Neuronal stem cell (in vitro differentiated cells): Measurements from ENCODE around the gene RBBP7.
A peak's percentile ranks its signal among the peaks of the same experiment; 100 is the strongest.

Experiments used
- DNase-seq: peaks from one replicate; pipeline ENCODE4 v3.0.0-alpha.2; 2013; ENCODE audit warnings: low spot score
- H2AFZ ChIP-seq: one replicate; pipeline ENCODE4 v1.6.1; 2013; ENCODE audit warnings: mild to moderate bottlenecking, low read length, inconsistent platforms
- H2AK5ac ChIP-seq: 2 replicates; pipeline ENCODE4 v1.6.1; 2013; ENCODE audit warnings: low read depth, mild to moderate bottlenecking, inconsistent platforms, low read length, moderate library complexity, mixed read lengths
- H2BK120ac ChIP-seq: 2 replicates; pipeline ENCODE4 v1.6.1; 2013; ENCODE audit warnings: low read depth, mild to moderate bottlenecking, inconsistent platforms, low read length, moderate library complexity, mixed read lengths
- H2BK12ac ChIP-seq: one replicate; pipeline ENCODE4 v1.6.1; 2013; ENCODE audit warnings: low read length, inconsistent platforms
- H2BK15ac ChIP-seq: 2 replicates; pipeline ENCODE4 v1.6.1; 2013; ENCODE audit warnings: mild to moderate bottlenecking, low read length, inconsistent platforms, mixed read lengths
- H2BK5ac ChIP-seq: one replicate; pipeline ENCODE4 v1.6.1; 2013; ENCODE audit warnings: inconsistent platforms, mild to moderate bottlenecking, low read length, moderate library complexity
- H3K14ac ChIP-seq: one replicate; pipeline ENCODE4 v1.6.1; 2013; ENCODE audit warnings: low read length, inconsistent platforms
- H3K18ac ChIP-seq: 2 replicates; pipeline ENCODE4 v1.6.1; 2013; ENCODE audit warnings: low read length, inconsistent platforms
- H3K23ac ChIP-seq: 2 replicates; pipeline ENCODE4 v1.6.1; 2013; ENCODE audit warnings: low read depth, mild to moderate bottlenecking, mixed read lengths, low read length, inconsistent platforms; ENCODE audit not compliant: poor library complexity
- H3K27ac ChIP-seq: replicated peaks from 3 replicates; pipeline ENCODE4 v1.5.1; 2013; ENCODE audit warnings: low read length, inconsistent platforms
- H3K27me3 ChIP-seq, 3 experiments: 2 replicates each; pipeline ENCODE4 v1.6.1; 2013; ENCODE audit warnings: low read length in 3 of 3, mild to moderate bottlenecking in 2 of 3, inconsistent platforms in 1 of 3, low read depth in 1 of 3, mixed read lengths in 1 of 3, moderate library complexity in 1 of 3; ENCODE audit not compliant: control insufficient read depth in 3 of 3, insufficient read depth in 3 of 3
- H3K36me3 ChIP-seq, 2 donors: replicated peaks in 1 of 2; 2 replicates each; pipeline ENCODE4 v1.6.1; 2013; ENCODE audit warnings: low read length in 2 of 2; ENCODE audit not compliant: control insufficient read depth in 2 of 2, insufficient read depth in 2 of 2
- H3K4ac ChIP-seq: 2 replicates; pipeline ENCODE4 v1.6.1; 2013; ENCODE audit warnings: inconsistent platforms, mild to moderate bottlenecking, low read length, moderate library complexity
- H3K4me1 ChIP-seq, 2 donors: 1 replicate in 1 of 2; 2 replicates in 1 of 2; pipeline ENCODE4 v1.6.1; 2013; ENCODE audit warnings: low read length in 2 of 2, low read depth in 1 of 2; ENCODE audit not compliant: control insufficient read depth in 2 of 2, insufficient read depth in 1 of 2
- H3K4me2 ChIP-seq: one replicate; pipeline ENCODE4 v1.6.1; 2013; ENCODE audit warnings: mild to moderate bottlenecking, low read length, inconsistent platforms; ENCODE audit not compliant: insufficient read depth, poor library complexity, severe bottlenecking
- H3K4me3 ChIP-seq, 2 donors: 2 replicates each; pipeline ENCODE4 v1.5.1; 2013; ENCODE audit warnings: low read length in 2 of 2, mild to moderate bottlenecking in 2 of 2, inconsistent platforms in 1 of 2, moderate library complexity in 1 of 2
- H3K79me1 ChIP-seq: one replicate; pipeline ENCODE4 v1.6.1; 2013; ENCODE audit warnings: low read depth, mild to moderate bottlenecking, inconsistent platforms, low read length, moderate library complexity
- H3K9ac ChIP-seq: one replicate; pipeline ENCODE4 v1.6.1; 2013; ENCODE audit warnings: mild to moderate bottlenecking, low read depth, low read length, inconsistent platforms; ENCODE audit not compliant: poor library complexity
- H3K9me3 ChIP-seq, 2 donors: replicated peaks in 1 of 2; 2 replicates each; pipeline versions ENCODE3 to v1.6.1; 2013; ENCODE audit warnings: low read length in 2 of 2, mild to moderate bottlenecking in 2 of 2, inconsistent platforms in 1 of 2, low read depth in 1 of 2, mixed read lengths in 1 of 2, moderate library complexity in 1 of 2; ENCODE audit not compliant: control insufficient read depth in 2 of 2, insufficient read depth in 1 of 2
- H4K8ac ChIP-seq: one replicate; pipeline ENCODE4 v1.6.1; 2013; ENCODE audit warnings: low read depth, mild to moderate bottlenecking, inconsistent platforms, low read length, moderate library complexity
- H4K91ac ChIP-seq: one replicate; pipeline ENCODE4 v1.6.1; 2013; ENCODE audit warnings: low read length, low read depth, mild to moderate bottlenecking, inconsistent platforms; ENCODE audit not compliant: poor library complexity
- WGBS, 2 donors: extraction: QIAGEN DNeasy Blood & Tissue Kit; methylation state at CpG; one replicate each; pipeline ENCODE4 v1.1.7; 2013; ENCODE audit warnings: missing lambda C conversion rate in 2 of 2, mixed read lengths in 1 of 2; ENCODE audit not compliant: insufficient read length in 2 of 2, insufficient replicate concordance in 1 of 2; ENCODE audit errors: extremely low coverage in 2 of 2; 5-methylcytosine and 5-hydroxymethylcytosine counted together

Gene RBBP7

GRCh38 chrX:16826207-16826606, 44.0 kb downstream of the RBBP7 start:
- no CpG with 5 or more reads among the region's 3 CpGs for WGBS, 2 donors
- Histone ChIP-seq H4K8ac (no peak overlapping the region), H2BK12ac (no peak overlapping the region), H3K79me1 (no peaks in the 10 kb centered on the region), H3K14ac (no peak overlapping the region), H3K4me1 (no peaks in the 10 kb centered on the region), H2BK15ac (no peak overlapping the region), H3K4me3 (no peak overlapping the region), H3K9ac (no peak overlapping the region), H3K27ac (no peak overlapping the region), H2BK5ac (no peak overlapping the region), H3K4me2 (no peak overlapping the region), H2AK5ac (no peak overlapping the region), H2BK120ac (no peak overlapping the region), H3K9me3 (no peaks in the 10 kb centered on the region), H3K4ac (no peak overlapping the region), H3K23ac (no peak overlapping the region), H3K27me3 (no peaks in the 10 kb centered on the region), H3K36me3 (peaks cover 3 to 62% of the 10 kb centered on the region in 2 donors), H2AFZ (peak overlapping the region; percentile 41), H4K91ac (no peak overlapping the region), H3K18ac (no peak overlapping the region)
- no peak for DNase-seq

- H3K27me3 ChIP-seq, result no peaks in the 10 kb centered on the region
- H3K4me1 ChIP-seq, result no peaks in the 10 kb centered on the region
- no peak overlapping the region for H3K4me2 ChIP-seq
- no peak overlapping the region for H3K18ac ChIP-seq
- no peak overlapping the region for H2AK5ac ChIP-seq
- no peak overlapping the region for H2BK12ac ChIP-seq
- no peaks in the 10 kb centered on the region for H3K9me3 ChIP-seq
- no CpG with 5 or more reads among the region's 8 CpGs for WGBS, 2 donors
- no peak overlapping the region for H2BK120ac ChIP-seq
- H3K36me3 ChIP-seq, result peaks cover 3 to 63% of the 10 kb centered on the region in 2 donors
- H3K14ac ChIP-seq, result no peak overlapping the region
- no peak overlapping the region for H4K8ac ChIP-seq
- DNase-seq, result no peak
- no peak overlapping the region for H3K4ac ChIP-seq
- no peak overlapping the region for H3K23ac ChIP-seq
- H3K9ac ChIP-seq, result no peak overlapping the region
- H3K4me3 ChIP-seq, result no peak overlapping the region
- H3K79me1 ChIP-seq, result no peaks in the 10 kb centered on the region
- H2BK5ac ChIP-seq, result no peak overlapping the region
- H4K91ac ChIP-seq, result no peak overlapping the region
- H3K27ac ChIP-seq, result no peak overlapping the region
- H2AFZ ChIP-seq, result no peak overlapping the region
- H2BK15ac ChIP-seq, result no peak overlapping the region
Observed at GRCh38 chrX:16825264-16826035, 44.7 kb downstream of the RBBP7 start.

DNA sequence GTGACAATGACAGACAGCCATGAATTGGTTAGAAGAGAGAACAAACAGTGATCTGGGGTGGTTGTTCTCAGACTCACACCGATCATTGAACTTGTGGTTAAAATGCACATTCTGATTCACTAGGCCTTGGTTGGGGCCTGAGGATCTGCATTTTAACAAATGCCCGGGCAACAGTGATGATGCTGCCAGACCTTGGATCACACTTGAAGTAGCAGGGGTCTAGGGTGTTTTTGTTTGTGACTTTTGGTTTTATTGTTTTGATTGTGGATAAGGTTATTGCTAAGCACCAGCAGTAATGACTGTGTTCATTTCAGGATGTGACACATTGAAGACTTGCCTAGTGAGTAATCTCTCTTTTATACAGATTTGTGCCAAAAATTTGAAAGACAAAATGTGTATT, 47.4 kb downstream of the RBBP7 start:
- H3K23ac ChIP-seq, result no peak overlapping the region
- no peak overlapping the region for H4K8ac ChIP-seq
- WGBS, 2 donors, result no CpG with 5 or more reads among the region's 2 CpGs
- no peak overlapping the region for H3K4me3 ChIP-seq
- H2BK12ac ChIP-seq, result no peak overlapping the region
- H3K9ac ChIP-seq, result no peak overlapping the region
- no peak overlapping the region for H2BK15ac ChIP-seq
- H2AK5ac ChIP-seq, result no peak overlapping the region
- no peaks in the 10 kb centered on the region for H3K27me3 ChIP-seq
- no peak overlapping the region for H2BK120ac ChIP-seq
- peaks cover 3 to 64% of the 10 kb centered on the region in 2 donors for H3K36me3 ChIP-seq
- H2BK5ac ChIP-seq, result no peak overlapping the region
- no peak overlapping the region for H3K27ac ChIP-seq
- no peak overlapping the region for H2AFZ ChIP-seq
- no peaks in the 10 kb centered on the region for H3K79me1 ChIP-seq
- H3K4me2 ChIP-seq, result no peak overlapping the region
- no peak overlapping the region for H4K91ac ChIP-seq
- no peak for DNase-seq
- H3K18ac ChIP-seq, result no peak overlapping the region
- no peaks in the 10 kb centered on the region for H3K9me3 ChIP-seq
- no peaks in the 10 kb centered on the region for H3K4me1 ChIP-seq
- no peak overlapping the region for H3K14ac ChIP-seq
- H3K4ac ChIP-seq, result no peak overlapping the region

- no CpG with 5 or more reads among the region's 5 CpGs for WGBS, 2 donors
- H2AK5ac ChIP-seq, result no peak overlapping the region
- H2BK5ac ChIP-seq, result no peak overlapping the region
Observed at GRCh38 chrX:16819634-16820033, 50.5 kb downstream of the RBBP7 start.

More at GRCh38 chrX:16819634-16820033, 50.5 kb downstream of the RBBP7 start:
- H3K4ac ChIP-seq, result no peak overlapping the region
- no peak overlapping the region for H4K91ac ChIP-seq
- no peaks in the 10 kb centered on the region for H3K27me3 ChIP-seq
- H3K14ac ChIP-seq, result no peak overlapping the region
- H3K18ac ChIP-seq, result no peak overlapping the region
- H3K9ac ChIP-seq, result no peak overlapping the region
- no peak overlapping the region for H2BK15ac ChIP-seq
- H3K4me1 ChIP-seq, result no peaks in the 10 kb centered on the region
- no peaks in the 10 kb centered on the region for H3K79me1 ChIP-seq
- no peak for DNase-seq
- no peak overlapping the region for H2BK12ac ChIP-seq
- no peak overlapping the region for H4K8ac ChIP-seq
- H2BK120ac ChIP-seq, result no peak overlapping the region
- peaks cover 3 to 58% of the 10 kb centered on the region in 2 donors for H3K36me3 ChIP-seq
- H3K4me2 ChIP-seq, result no peak overlapping the region
- H3K9me3 ChIP-seq, result no peaks in the 10 kb centered on the region
- no peak overlapping the region for H3K4me3 ChIP-seq
- no peak overlapping the region for H3K23ac ChIP-seq
- H2AFZ ChIP-seq, result no peak overlapping the region
- H3K27ac ChIP-seq, result no peak overlapping the region
